GM19328 (cell line): ENCODE data around the gene MCF2L2.
"Not testable (repeated sequence)": the region's sequence is repeated elsewhere in the genome, so short reads cannot be mapped to it uniquely, and the experiment has no call there.

Experiments used
- ATAC-seq: cut with Tn5 transposase; IDR thresholded peaks from one replicate; pipeline ENCODE4 v1.9.1; 2021; ENCODE audit warnings: mild to moderate bottlenecking, moderate library complexity; ENCODE audit not compliant: unreplicated experiment

MCF2L2 gene

DNA sequence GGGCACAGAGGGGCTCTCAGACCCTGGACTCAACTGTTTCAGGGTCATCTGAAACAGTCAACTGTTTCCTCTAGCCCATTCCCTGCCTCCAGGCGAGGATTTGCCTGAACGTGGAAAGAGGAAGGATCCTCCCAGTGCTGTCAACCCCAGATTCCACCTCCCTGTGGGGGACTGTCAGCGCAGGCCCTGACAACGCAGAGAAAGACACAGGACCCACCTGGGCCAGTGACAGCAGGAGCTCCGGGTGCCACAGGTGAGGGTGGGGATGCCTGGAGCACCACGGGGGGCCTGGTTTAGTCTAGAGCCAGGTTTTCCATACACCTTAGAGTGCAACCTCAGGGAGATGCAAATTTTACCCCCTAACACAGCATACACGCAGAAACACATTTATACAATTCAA is 246.3 kb downstream of the MCF2L2 start:
- ATAC-seq, result no peak

DNA sequence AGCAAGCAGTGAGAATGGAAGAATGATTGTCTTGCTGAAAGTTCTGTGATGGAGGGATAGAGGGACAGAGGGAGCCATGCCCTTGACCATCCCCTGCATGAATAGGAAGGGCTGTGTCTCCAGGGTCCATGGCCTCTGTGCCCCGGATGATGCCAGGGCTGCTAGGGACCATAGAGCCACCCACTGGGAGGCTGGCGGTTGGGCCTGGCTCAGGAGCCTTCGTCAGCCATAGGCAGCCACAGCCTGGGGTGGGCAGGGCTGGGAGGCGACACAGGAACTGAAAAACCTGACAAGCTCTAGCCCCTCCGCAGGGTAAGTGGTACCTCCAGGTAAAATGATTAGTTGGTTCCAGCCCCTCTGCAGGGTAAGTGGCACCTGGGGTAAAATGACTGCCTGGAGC is 246.8 kb downstream of the MCF2L2 start:
- no peak for ATAC-seq

GRCh38 chr3:183180784-183181295 is 247.6 kb downstream of the MCF2L2 start:
- no peak for ATAC-seq

DNA sequence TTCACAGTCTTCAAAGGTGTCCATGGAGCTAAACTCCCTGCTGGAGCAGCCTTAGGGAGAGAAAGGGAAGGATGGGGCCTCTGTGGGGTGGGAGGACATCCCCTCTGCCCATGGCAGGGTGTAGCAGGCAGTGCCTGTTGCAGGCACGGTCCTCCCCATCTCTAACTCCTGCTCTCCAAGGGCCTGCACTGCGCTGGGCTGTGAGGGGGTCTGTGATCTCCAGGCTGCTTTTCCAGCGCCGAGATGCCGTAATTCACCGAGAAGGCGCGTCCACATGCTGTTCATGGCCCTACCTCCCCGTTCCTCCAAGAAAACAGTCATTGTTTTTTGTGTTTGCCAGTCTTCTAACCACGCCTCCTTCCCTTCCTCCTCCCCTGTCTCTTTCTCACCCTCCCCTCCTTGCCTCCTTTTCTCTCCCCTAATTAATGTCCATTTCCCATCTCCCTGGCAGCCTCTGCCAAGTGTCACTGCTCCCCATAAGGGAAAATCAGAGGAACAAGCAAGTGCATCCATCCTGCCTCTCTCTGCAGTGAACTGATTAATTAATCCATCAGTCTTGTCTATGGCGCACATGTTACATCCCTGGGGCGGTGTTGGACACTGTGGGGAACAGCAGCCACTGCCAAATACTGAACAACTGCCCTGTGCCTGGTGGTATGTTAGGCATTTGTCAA is 248.2 kb downstream of the MCF2L2 start:
- no peak for ATAC-seq

DNA sequence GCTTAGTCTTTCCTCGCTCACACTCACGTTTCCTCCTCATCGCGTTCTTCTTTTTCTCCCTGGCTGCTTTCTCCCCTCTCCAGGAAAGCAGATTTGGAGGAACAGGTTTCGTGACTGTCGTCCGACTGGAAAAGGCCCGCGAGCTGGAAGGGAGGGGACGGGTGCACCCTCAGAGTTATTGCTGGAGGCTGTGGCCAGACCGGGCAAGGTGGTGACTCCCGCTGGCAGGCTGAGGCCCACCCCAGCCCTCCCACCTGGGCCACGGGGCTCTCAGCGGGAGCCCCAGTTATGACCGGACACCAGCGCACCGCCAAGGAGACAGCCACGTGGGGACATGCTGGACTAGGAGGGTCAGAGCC is 248.9 kb downstream of the MCF2L2 start:
- ATAC-seq, result not testable (repeated sequence)

DNA sequence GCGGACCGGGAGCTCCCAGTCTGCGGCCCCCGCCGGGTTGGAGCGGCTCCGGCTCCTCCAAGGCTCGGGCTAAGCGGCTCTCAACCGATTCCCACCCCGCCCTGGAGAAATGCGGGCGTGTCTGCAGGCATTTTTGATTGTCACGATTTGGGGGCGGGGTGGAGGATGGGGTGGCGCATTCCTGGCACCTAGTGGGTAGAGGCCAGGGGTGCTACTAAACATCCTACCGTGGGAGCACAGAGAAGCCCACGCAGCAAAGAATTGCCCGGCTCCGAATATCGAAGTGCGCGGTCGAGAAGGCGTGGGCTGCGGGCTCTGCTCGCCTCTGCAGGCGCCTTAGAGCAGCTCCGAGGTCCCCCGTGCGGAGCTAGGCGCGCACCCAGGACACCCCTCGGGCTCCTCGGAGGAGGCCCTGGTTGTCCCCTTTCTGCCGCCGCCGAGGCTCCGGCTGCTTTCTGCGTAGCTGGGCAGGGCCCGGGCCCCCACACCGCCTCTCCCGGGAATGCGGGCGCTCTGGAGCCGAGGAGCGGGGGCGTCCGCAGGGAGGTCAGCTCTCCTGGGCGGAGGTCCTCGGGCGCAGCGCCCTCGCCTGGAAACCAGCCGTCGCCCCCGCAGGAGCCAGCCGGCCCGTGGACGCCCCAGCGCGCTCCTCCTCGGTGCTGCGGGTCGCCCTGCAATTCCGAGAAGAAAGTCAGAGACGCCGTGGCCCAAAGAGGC is 249.4 kb downstream of the MCF2L2 start:
- peak; percentile 56 for ATAC-seq

- ATAC-seq, result no peak
Observed at GRCh38 chr3:183178512-183178832, 249.9 kb downstream of the MCF2L2 start.

DNA sequence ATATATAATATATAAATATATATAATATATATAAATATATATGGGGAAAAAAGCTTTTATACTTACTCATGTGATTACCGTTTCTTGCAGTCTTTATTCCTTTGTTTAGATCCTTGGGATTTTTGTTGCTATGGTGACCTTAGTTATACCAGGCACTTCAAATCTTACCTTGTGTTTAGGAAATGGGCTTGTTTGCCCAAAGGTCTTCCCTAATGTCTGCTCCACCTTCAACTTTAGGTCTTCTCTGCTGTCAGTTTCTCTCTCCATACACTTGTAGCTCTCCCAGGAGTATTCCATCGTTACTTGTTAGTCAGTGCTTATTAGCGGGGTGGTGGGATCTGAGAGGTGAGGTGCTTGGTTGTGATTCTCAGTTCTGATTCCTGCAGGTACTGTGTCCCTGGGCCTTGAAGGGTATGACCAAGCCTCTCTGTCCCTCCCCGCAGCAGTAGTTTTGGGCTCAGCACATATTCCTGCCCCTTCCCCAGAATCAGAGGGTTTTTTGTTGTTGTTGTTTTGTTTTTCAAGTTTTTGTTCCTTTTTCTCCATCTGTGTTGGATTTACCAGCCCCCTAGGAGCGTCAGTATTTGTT is 256.3 kb downstream of the MCF2L2 start:
- no peak for ATAC-seq

GRCh38 chr3:183167975-183168374 is 260.4 kb downstream of the MCF2L2 start:
- ATAC-seq, result not testable (repeated sequence)

DNA sequence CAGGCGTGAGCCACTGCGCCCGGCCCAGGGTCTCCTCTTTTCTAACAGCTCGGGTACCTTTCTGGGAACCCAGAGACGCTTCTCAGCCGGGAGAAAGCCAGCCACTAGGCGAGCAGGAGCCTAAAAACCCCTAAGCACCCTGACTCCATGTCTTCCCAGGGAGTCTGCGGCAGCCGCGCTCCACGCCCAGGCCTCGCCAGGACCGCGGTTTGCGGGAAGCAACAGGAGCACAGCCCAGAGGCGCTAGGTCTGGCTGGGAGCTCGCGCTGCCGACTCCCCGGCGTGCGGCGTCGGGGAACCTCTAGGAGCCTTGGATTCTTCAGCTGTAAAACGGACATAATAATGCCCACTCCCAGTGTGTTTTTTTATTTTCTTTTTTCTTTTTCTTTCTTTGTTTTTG is 264.9 kb downstream of the MCF2L2 start:
- ATAC-seq, result no peak

GRCh38 chr3:183161552-183162336 is 266.7 kb downstream of the MCF2L2 start:
- ATAC-seq, result peak; percentile 57

GRCh38 chr3:183160616-183161015 is 267.8 kb downstream of the MCF2L2 start:
- ATAC-seq, result no peak

DNA sequence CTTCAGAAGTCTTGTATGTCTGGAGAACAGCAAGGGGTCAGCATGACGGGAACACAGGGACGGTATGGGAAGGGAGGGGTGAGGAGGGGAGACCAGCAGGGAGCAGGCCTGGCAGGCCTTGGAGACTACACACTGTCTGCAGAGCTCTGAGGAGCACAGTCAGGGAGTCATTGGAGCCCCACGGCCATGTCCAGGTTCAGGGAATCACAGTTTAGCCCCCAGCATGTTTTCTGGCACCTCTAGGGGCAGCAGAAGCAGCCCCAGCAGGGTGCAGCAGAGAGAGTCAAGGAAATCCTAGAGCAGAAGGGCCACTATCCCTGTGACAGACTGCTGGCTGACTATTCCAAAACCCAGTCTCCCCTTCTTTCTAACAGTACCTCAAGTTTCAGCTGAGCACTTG is 269.1 kb downstream of the MCF2L2 start:
- ATAC-seq, result no peak

DNA sequence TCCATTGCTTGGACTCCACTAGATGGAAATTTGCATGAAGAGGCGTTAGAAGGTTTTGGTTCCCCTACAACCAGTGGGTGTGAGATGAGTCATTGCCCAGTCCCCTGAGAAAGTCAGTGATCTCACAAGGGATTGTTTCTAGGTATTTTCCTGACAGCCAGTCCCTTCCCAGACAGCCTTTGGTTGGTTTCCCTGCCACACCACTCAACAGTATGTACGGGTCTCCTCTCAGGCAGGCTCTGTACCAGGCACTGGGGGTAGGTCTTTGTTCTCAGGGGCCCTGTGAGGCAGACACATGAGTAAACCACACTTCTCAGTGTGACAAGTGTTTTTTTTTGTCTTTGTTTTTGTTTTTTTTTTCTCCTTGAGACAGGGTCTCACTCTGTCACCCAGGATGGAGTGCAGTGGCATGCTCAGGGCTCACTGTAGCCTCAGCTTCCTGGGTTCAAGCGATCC is 269.8 kb downstream of the MCF2L2 start:
- ATAC-seq, result peak; percentile 61

DNA sequence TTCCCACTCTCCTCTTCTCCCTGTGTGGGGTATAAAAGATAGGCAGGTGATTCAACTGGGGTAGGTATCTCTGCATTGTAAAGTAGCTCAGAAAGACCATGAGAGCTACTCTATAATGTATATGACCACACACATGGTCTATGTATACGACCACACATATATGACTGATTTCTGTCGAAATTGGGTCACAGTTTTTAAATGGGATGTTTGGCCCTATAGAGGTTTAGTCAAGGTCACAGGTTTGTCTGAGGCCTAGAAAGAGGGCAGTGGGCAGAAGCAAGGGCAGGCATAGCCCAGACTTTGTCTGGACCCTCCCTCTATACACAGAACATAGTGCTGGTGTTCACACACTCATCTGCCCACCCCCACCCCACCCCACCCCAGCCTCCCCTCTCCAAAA is 270.3 kb downstream of the MCF2L2 start:
- no peak for ATAC-seq

GRCh38 chr3:183156266-183156665 is 272.2 kb downstream of the MCF2L2 start:
- ATAC-seq, result no peak

GRCh38 chr3:183155499-183155898 is 272.9 kb downstream of the MCF2L2 start:
- no peak for ATAC-seq

- no peak for ATAC-seq
Observed at GRCh38 chr3:183153210-183153950, 275.0 kb downstream of the MCF2L2 start.

GRCh38 chr3:183151821-183152351 is 276.5 kb downstream of the MCF2L2 start:
- ATAC-seq, result no peak

- no peak for ATAC-seq
Observed at GRCh38 chr3:183151086-183151485, 277.3 kb downstream of the MCF2L2 start.
